HepG2 (cell line): ENCODE measurements around the gene CDR2L. TPM values are rescaled to one million over a fixed set of nuclear protein-coding genes. Genes with fewer than 3 reads are reported as not detected.
A peak's percentile ranks its signal among the peaks of the same experiment; 100 is the strongest.

ENCODE experiments used
- ARNT2 ChIP-seq: sonication (generic); formaldehyde crosslinking; IDR thresholded peaks from 2 replicates; pipeline ENCODE4 v1.8.0; 2022; ENCODE audit warnings: mild to moderate bottlenecking, low read depth, missing genetic modification reagents, moderate library complexity
- CERS6 ChIP-seq: sonication (generic); formaldehyde crosslinking; IDR thresholded peaks from 2 replicates; pipeline ENCODE4 v1.5.0; 2020; ENCODE audit warnings: missing genetic modification reagents
- DR1 ChIP-seq: sonication (generic); formaldehyde crosslinking; IDR thresholded peaks from 2 replicates; pipeline ENCODE4 v1.8.0; 2021; ENCODE audit warnings: mild to moderate bottlenecking, missing genetic modification reagents, inconsistent platforms
- ELF3 ChIP-seq: IDR thresholded peaks from 2 replicates; pipeline ENCODE4 v1.6.1; 2016; ENCODE audit warnings: missing genetic modification reagents, missing compliant biosample characterization
- GABPB1 ChIP-seq: IDR thresholded peaks from 2 replicates; pipeline ENCODE4 v1.6.1; 2016; ENCODE audit warnings: mild to moderate bottlenecking, missing genetic modification reagents, moderate library complexity, missing compliant biosample characterization
- GTF3A ChIP-seq: sonication (generic); formaldehyde crosslinking; conservative IDR thresholded peaks from 2 replicates; pipeline ENCODE4 v1.4.0; 2020; ENCODE audit warnings: mild to moderate bottlenecking, missing genetic modification reagents
- HNRNPLL ChIP-seq: fragments of 200-400 bp; formaldehyde crosslinking; IDR thresholded peaks from 2 replicates; pipeline ENCODE4 v1.6.1; 2017; ENCODE audit warnings: mild to moderate bottlenecking, low read depth, low read length; ENCODE audit not compliant: poor library complexity, severe bottlenecking
- KDM5B ChIP-seq: sonication (generic); formaldehyde crosslinking; IDR thresholded peaks from 2 replicates; pipeline ENCODE4 v1.4.0; 2020; ENCODE audit warnings: missing genetic modification reagents, mild to moderate bottlenecking, borderline replicate concordance
- MTA1 ChIP-seq: sonication (generic); formaldehyde crosslinking; IDR thresholded peaks from 2 replicates; pipeline ENCODE4 v1.4.0; 2020; ENCODE audit warnings: missing genetic modification reagents, mild to moderate bottlenecking, borderline replicate concordance
- NCOA2 ChIP-seq: sonication (generic); formaldehyde crosslinking; IDR thresholded peaks from 2 replicates; pipeline ENCODE4 v1.8.0; 2022; ENCODE audit warnings: inconsistent platforms
- PHF8 ChIP-seq: sonication (generic); formaldehyde crosslinking; IDR thresholded peaks from 2 replicates; pipeline ENCODE4 v1.5.0; 2020; ENCODE audit warnings: missing genetic modification reagents
- PPARG ChIP-seq: conservative IDR thresholded peaks from 2 replicates; pipeline ENCODE4 v1.6.1; 2016; ENCODE audit warnings: missing biosample characterization, missing genetic modification reagents
- RARG ChIP-seq: sonication (generic); formaldehyde crosslinking; IDR thresholded peaks from 2 replicates; pipeline ENCODE4 v1.4.0; 2020; ENCODE audit warnings: low read depth, mild to moderate bottlenecking, missing genetic modification reagents
- SRSF4 ChIP-seq: fragments of 200-400 bp; formaldehyde crosslinking; IDR thresholded peaks from one replicate; pipeline ENCODE4 v1.6.1; 2018; ENCODE audit warnings: mild to moderate bottlenecking, low read depth, low read length, moderate library complexity; ENCODE audit not compliant: poor library complexity, severe bottlenecking
- SYNCRIP ChIP-seq: fragments of 200-400 bp; formaldehyde crosslinking; IDR thresholded peaks from 2 replicates; pipeline ENCODE4 v1.6.1; 2018; ENCODE audit warnings: mild to moderate bottlenecking, low read depth, low read length; ENCODE audit not compliant: insufficient read depth
- ZNF142 ChIP-seq: sonication (generic); formaldehyde crosslinking; IDR thresholded peaks from 2 replicates; pipeline ENCODE4 v1.4.0; 2020; ENCODE audit warnings: missing genetic modification reagents
- ZNF296 ChIP-seq: sonication (generic); formaldehyde crosslinking; conservative IDR thresholded peaks from 2 replicates; pipeline ENCODE4 v1.5.0; 2020; ENCODE audit warnings: mild to moderate bottlenecking, missing genetic modification reagents
- ZNF670 ChIP-seq: sonication (generic); formaldehyde crosslinking; IDR thresholded peaks from 2 replicates; pipeline ENCODE4 v1.8.0; 2022; ENCODE audit warnings: mild to moderate bottlenecking, missing genetic modification reagents, borderline replicate concordance
- polyA plus RNA-seq, 8 experiments: library from polyadenylated mRNA; depleted of rRNA in 3 of 8; stranded (reverse) in 7 of 8; unstranded in 1 of 8; fragments of >200 nt; fragmentation: Illumina TruSeq in 4 of 8; extraction: Trizol in 4 of 8; gene quantifications; 2 replicates each; pipeline versions ENCODE4 v1.2.1 to v1.2.3, GENCODE V29; 2011 to 2016; ENCODE audit warnings: low read depth in 4 of 8, missing spikeins in 1 of 8, mixed read lengths in 1 of 8; ENCODE audit not compliant: insufficient read depth in 1 of 8
- total RNA-seq, 5 experiments: library from RNA; depleted of rRNA; stranded (reverse); fragments of >200 nt; fragmentation: Illumina TruSeq; extraction: Trizol; gene quantifications; 2 replicates each; pipeline ENCODE4 v1.2.3, GENCODE V29; 2016; ENCODE audit warnings: low read depth in 1 of 5
- TF ChIP-seq, protein P1 (sequence below): sonication (generic); formaldehyde crosslinking; conservative IDR thresholded peaks from 2 replicates; pipeline ENCODE4 v1.4.0; 2020; ENCODE audit warnings: missing genetic modification reagents

The CDR2L gene
- total and polyA plus RNA-seq, 2 of the 13 experiments (the other 11 are each of a cell fraction or from before 2014, with no cell fraction given): 1.9 to 2.1 TPM

DNA sequence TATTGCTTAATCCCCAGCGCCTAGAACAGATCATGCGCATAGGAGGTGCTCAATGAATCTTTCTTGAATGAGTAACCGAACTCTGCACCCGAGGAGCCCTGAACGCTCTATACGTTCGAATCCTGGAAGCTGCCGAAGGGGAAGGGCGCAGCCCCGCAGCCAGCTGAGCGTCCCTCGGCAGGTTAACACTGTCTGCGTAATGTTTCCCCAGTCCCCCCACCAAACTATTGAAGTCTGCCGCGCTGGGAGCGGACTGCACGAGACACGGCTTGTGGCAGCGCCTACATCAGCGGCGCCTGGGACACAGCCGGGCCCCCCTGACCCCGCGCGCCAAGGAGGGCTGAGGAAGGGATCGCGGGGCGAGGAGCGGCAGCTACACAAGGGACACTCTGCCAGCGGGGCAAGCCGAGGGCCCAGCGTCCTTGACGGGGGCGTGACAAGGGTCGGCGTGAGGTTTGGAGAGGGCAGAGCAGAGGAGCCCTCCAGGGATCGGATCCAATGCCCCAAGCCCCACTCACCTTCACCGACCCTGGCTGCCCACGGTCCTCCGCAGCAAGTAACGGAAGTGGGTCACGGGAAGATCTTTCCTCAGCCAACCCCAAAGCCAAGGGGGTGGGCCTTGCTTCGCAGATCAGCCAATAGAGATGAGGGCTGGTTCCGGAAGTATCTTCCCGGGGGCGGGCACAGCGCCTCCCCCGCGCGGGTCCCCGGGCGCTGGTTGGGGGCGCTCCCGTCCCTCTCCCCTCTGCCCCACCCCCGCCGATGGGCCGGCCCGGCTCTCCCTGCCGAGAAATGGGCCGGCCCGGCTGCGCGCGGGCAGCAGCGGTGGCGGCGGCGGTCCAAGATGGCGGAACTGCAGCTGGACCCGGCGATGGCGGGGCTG is 59.2 kb downstream of the CDR2L start, which contains the start of the genes ATP5PD and KCTD2 (continued):
- peak; percentile 59; the same call in 1 of the 2 replicates for TF ChIP-seq ZNF142 (CRISPR knock-in tag)
- no peak for TF ChIP-seq RARG
- TF ChIP-seq SYNCRIP: no peak
- TF ChIP-seq NCOA2 (CRISPR knock-in tag): peak; percentile 57; the same call in 1 of the 2 replicates
- peak; percentile 96 for TF ChIP-seq ARNT2 (CRISPR knock-in tag)
- TF ChIP-seq ZNF296 (CRISPR knock-in tag): peak; percentile 57; the same call in 1 of the 2 replicates
- no peak for TF ChIP-seq SRSF4
- TF ChIP-seq DR1 (CRISPR knock-in tag): peak; percentile 91
- peak; percentile 61; the same call in 1 of the 2 replicates for TF ChIP-seq PPARG
- no peak; the same call in 1 of the 2 replicates for TF ChIP-seq GTF3A (CRISPR knock-in tag)
- TF ChIP-seq ELF3 (CRISPR knock-in tag): peak; percentile 63; the same call in 1 of the 2 replicates
- peak; percentile 86; the same call in 1 of the 2 replicates for TF ChIP-seq ZNF670
- TF ChIP-seq HNRNPLL: peak; percentile 85
- TF ChIP-seq, protein P1, sequence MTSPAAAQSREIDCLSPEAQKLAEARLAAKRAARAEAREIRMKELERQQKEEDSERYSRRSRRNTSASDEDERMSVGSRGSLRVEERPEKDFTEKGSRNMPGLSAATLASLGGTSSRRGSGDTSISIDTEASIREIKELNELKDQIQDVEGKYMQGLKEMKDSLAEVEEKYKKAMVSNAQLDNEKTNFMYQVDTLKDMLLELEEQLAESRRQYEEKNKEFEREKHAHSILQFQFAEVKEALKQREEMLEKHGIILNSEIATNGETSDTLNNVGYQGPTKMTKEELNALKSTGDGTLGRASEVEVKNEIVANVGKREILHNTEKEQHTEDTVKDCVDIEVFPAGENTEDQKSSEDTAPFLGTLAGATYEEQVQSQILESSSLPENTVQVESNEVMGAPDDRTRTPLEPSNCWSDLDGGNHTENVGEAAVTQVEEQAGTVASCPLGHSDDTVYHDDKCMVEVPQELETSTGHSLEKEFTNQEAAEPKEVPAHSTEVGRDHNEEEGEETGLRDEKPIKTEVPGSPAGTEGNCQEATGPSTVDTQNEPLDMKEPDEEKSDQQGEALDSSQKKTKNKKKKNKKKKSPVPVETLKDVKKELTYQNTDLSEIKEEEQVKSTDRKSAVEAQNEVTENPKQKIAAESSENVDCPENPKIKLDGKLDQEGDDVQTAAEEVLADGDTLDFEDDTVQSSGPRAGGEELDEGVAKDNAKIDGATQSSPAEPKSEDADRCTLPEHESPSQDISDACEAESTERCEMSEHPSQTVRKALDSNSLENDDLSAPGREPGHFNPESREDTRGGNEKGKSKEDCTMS (CRISPR knock-in tag): no peak
- TF ChIP-seq CERS6 (CRISPR knock-in tag): no peak
- TF ChIP-seq GABPB1 (CRISPR knock-in tag): peak; percentile 97
- no peak; the same call in 1 of the 2 replicates for TF ChIP-seq MTA1 (CRISPR knock-in tag)
- TF ChIP-seq KDM5B (CRISPR knock-in tag): peak; percentile 93; the same call in 1 of the 2 replicates
- TF ChIP-seq PHF8 (CRISPR knock-in tag): peak; percentile 96
